HG03159 (cell line): Measurements from ENCODE around the gene ADGRD1.

Experiments used
- ATAC-seq: cut with Tn5 transposase; IDR thresholded peaks from one replicate; pipeline ENCODE4 v1.9.1; 2021; ENCODE audit warnings: mild to moderate bottlenecking, moderate library complexity; ENCODE audit not compliant: unreplicated experiment

The ADGRD1 gene

DNA sequence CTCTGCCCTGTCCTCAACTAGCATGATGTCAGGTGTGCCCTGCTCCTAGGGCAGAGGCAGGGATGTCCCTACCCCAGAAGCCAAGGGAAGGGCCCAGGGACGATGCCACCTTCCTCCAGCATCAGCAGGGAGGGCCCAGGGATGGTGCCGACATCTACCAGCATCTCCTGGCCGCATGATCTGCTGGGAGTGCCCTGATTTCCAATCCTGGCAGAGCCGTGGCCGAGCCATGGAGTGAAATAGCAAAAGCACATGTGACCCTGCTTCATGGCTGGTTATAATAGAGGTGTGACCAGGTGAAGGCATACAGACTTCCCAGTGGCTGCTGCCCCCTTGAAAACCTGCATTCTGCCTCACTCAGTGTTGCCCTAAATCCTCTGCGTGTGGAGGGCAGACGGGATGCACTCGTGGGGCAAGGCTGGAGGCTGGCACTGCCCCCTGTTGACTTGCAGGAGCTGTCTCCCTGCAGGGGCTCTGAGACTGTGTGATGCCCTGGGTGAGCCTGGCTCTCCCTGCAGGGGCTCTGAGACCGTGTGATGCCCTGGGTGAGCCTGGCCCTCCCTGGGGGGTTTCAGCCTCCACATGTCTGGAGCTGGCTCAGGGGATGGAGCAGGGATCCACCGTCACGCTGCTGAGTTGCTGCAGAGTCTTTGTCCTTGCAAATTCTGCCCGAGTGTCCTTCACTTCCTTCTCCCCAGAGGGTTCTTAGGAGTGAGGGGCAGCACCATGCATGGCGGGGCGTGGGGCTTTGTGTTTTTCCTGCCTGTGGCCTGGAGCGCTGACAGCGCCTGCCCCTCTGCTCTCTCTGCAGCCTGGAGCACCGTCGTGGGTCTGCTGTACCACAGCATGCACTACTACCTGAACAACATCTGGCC, 51.7 kb downstream of the ADGRD1 start:
- ATAC-seq = no peak

DNA sequence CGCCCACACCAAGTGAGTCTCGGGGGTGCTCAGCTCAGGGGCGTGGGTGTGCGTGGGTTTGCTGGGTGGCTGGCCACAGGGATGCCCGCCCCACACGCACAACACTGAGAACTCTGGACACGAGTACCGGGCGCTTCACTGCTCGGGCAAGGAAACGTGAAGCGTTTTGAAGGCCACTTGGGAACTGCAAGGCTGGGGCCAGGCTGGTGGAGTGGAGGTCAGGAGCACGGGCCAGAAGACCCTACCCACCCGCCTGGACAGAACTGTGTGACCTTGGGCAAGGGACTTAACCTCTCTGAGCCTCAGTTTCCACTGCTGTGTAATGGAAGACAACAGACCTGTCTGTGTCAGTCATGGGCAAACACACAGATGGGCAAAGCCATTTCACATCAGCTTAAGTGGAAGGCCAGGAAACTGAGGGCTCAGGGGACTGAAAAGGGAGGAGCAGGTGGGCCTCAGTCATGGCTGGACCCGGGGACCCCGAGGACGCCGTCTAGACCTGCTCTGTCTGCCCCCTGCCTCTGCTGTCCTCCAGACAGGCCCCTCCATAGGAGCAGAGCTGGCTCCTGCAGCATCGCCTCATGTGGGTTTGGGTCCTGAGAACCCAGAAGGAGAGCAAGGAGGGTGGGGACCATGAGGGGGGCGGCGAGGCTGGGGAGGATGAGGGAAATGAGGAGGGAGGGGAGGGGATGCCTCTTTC, 52.5 kb downstream of the ADGRD1 start:
- no peak for ATAC-seq

DNA sequence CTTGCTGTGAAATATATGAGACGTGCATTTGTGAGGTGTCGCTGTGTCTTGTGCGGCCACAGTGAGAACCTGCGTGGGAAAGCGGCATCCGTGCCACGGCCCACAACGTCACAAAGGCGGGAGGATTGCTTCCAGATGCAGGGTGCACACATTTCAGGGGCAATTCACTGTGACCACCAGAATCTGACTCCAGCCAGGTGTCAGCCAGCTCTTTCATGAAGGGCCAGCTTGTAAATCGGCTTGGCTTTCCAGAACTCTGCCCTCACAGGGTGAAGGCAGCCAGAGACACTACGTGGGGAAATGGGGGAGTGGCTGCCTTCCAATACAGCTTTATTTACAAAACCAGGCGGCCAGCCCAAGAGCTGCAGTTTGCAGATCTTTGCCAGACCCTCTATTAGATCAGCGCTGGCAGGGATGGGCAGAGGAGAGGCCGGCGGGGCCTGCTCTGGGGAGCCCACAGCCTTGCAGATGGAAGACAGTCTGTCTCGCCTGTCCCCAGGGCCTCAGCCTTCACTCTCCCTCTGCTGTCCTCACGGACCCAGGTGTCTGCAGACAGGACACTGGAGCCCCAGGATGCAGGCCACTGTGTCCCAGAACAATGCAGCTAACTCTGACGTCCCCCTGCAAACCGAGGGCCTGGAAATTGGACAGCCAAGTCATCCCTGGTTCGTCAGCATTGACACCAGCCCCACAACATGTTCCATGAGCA, 53.5 kb downstream of the ADGRD1 start:
- no peak for ATAC-seq

DNA sequence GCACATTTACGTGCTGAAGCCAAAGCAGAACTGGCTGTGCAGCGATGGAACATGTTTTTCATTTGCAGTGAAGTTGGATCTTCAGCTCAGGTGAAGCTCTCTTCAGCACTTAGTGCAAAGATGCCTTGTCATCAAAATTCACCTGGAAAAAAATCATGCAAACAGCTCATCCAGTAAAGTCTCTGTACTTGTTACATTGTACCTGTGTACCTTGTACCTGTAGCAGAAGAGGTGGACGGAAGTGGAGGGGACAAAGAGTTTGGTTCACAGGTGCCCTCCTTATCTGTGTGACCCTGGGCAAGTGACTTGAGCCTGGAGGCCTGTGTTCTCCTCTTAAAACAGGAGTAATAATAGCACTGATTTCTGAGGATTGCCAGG, 54.0 kb downstream of the ADGRD1 start:
- no peak for ATAC-seq

DNA sequence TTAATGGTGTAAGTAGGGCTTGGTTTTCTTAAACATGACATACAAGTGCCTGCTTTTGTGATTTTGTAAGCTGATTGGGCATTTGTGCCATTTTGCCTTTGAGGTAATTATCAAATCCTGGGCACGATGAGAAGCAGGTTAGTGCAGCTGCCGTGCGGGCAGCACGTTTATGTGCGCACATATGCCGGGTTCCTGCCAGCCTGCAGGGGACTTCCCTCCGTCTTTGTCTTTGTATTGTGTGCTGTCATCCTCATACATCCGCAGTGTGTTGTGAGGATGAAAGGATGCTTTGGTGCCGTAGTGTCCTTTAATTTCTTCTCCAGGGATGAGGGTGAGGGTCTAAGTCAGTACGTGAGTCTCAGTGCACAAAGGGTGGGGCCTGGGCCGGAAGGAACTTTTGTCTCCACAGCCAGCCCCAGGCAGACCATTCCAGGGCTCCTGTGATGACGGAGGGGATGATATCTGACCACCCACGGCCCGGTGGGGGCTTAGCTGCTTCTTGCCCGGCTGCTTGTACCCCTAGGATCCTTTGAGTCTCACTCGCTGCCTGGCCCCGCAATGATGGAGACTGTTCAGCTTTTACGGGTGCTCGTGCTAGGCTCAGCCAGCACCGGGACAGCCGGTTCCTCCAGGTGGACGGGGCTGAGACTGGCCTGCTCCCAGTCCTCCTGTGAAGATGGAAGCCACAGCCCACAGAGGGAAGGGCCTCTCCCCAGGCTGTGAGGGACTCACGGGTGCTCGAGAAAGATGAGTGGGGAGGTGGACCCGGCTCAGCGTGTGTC, 54.6 kb downstream of the ADGRD1 start:
- ATAC-seq = no peak

DNA sequence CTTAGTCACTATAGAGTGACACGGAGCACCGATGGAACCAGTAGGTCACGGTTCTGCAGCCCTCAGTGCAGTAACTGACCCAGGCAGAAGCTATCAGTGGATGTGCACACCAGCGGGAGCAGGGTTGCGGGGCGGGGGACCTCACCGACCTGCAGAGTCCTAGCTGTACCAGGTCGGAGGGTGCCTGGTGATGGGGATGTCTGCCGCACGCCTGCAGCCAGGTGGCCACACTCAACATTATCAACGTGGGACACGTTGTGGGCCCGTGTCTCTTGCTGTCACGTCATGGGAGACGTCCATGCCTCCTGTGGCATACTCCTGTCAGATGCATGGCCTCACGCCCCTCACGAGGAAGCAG, 55.2 kb downstream of the ADGRD1 start:
- ATAC-seq = no peak

DNA sequence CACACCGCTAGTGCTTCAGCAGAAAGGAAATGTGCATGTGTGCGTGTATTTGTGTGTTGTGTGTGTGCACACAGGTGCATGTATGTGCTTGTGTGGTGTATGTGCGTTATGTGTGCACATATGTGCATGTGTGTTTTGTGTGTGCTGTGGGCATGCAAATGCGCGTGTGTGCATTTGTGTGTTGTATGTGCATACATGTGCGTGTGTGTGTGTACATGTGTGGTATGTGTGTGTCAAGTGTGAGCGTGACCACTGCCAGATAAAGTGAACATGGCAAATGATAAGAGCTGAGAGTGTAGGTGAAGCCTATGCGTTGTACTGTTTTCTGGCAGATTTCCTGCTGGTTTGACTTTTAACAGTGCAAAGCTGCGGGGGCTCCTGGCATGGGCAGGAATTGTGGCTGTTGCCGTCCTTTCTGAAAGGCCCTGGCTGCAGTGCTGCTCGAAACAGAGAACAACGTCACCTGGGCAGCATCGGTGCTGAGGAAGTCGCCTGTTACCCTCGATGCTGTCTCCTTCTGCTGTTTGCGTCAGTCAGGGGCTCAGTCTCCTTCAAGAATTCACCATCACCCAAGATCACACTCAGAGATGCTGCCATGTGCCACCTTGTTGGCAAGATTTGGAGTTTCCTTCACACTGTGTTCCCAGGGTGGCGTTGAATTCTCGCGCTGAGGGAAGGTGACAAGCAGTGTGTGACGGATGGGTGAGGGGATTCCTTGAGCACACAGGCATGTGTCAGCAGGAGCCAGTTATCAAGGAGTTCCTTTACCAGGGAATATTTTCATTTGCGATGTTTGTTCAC, 56.1 kb downstream of the ADGRD1 start:
- ATAC-seq = no peak

DNA sequence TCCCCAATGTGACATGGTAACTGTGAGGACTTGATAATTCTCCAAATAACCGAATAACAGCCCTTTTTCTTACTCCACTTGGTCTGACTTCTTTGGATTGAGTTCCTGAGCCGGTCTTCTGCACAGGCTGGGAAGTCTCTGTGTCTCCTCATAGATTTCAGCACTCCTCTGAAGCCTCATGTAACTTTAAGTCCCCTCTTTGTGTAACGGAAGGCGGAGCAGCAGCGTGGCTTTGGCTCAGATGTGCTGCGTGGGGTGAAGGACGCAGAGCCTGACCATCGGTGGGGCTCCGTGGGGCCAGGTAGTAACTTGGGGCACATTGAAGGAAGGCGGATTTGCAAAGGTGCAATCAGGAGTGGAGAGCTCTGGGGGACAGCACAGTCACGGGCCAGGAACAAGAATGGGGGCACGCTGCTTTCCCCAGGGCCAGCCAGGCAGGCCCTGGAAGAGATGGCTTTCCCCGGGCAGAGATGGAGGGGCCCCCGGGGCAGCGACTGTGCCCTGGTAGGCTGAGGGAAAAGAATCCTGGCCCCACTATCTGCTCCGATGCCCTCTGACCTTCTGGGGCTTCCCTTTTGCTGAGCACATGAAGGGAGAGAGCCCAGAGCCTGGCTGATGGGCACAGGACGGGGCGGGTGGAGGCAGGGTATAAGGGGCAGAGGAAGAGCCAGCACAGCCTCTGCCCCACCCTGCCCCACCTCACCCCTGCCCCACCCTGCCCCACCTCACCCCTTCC, 56.9 kb downstream of the ADGRD1 start:
- no peak for ATAC-seq

DNA sequence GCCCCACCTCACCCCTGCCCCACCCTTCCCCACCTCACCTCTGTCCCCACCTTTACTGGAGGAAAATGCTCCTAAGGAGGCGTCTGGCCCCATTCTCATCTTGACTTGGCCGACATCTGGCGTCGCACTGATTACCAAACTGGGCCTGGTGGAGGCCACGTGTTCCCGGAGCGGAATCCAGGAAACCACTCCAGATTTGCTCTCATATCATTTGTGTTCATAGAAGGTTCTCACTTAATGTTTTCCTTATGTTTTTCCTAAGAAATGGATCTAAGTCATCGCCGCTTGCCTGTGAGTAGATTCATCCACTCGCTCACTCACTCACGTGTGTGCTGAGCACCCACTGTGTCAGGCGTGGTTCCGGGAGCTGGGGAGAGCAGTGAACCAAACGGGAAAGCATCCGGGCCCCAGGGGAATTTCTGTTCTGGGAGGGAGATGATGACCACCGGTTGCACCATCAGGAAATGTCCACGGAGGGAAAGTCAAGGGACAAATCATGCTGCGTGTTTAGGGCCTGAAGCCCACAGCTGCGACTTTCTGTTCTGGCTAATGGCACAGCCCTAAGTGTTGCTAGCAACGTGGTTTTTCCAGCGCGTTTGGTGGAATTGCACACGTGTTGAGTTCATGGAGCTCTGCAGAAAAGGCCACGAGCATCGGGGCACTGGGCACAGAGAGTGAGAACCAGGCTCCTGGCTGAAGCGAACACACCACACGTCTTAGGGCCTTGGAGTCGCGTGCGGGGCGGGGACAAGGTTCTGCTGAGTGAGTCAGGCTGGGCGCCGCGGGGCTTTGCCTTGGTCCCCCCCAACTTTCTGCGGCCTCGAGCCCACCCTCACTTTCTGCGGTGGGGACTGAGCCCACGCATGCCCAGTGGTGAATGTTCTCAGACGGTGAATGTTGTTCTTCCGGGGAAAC, 57.7 kb downstream of the ADGRD1 start:
- no peak for ATAC-seq

DNA sequence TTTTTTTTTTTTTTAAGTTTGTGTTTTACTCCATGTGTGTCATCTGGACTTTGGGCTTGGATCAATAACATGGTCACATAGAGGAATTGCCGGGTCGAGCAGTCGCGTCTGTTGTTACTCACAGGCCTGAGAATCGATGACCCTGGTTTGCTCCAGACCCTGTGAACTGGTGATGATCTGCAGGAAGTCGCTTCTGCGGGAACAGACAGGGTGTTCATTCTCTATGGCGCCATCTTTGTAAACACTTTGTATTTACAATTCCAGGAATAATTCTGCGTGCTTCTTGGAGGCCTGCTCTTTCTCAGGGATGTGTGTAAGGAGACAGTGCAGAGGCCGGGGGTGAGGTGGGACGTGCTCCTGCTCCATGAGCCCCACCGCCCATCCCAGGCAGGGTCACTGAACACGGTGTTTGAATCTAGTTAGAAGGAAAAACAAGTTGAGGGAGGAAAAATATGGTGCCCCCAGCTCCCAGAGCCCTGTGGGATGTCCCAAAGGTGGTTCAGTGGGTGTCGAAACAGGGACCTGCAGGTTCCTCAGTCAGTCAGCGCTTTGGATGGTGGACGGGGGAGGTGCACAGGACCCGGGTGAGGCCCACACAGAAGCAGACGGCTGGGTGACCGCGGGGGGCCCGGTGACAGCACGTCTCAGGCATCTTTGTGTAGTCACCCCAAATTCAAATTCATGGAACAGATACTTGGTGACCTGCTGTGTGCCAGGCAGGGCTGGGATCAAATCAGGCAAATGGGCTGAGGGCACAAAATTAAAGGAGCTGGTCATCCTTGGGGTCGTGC, 58.8 kb downstream of the ADGRD1 start:
- ATAC-seq = no peak

DNA sequence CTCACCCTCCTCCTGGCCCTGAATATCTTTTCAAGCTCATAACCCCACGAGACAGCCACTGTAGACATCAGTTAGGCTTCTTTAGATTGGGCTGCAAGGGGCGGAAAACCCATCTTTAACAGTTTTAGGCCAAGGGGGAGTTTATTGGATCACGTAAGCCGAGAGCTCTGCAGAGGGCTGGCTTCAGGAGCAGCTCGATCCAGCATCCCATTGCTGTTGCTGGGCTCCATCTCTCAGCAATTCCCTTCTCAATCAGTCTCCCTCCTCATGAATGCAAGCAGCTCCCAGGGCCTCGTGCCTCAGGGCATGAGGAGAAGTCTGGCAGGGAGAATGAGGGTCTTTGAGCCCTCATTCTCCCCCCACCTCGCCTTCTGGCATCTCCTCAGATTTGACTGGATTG, 59.4 kb downstream of the ADGRD1 start:
- ATAC-seq = no peak

DNA sequence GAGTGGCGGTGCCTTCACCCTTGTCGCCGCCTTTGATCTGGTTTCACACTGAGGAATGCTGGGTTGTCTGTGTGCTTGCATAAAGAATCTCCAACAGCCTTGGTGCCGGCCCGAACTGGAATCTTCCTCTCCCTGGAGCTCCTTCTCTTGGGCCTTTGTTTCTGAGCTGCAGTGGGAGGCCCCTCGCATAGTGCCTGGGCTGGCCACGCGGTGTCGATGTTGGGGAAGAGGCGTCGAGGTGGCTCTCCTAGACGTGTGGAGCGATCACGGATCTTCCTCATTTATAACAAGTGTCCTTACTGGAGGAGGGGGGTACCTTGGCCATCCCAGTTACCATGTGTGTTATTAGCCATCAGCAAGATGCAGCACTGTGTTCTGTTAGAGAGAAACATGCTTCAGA, 60.6 kb downstream of the ADGRD1 start:
- no peak for ATAC-seq

DNA sequence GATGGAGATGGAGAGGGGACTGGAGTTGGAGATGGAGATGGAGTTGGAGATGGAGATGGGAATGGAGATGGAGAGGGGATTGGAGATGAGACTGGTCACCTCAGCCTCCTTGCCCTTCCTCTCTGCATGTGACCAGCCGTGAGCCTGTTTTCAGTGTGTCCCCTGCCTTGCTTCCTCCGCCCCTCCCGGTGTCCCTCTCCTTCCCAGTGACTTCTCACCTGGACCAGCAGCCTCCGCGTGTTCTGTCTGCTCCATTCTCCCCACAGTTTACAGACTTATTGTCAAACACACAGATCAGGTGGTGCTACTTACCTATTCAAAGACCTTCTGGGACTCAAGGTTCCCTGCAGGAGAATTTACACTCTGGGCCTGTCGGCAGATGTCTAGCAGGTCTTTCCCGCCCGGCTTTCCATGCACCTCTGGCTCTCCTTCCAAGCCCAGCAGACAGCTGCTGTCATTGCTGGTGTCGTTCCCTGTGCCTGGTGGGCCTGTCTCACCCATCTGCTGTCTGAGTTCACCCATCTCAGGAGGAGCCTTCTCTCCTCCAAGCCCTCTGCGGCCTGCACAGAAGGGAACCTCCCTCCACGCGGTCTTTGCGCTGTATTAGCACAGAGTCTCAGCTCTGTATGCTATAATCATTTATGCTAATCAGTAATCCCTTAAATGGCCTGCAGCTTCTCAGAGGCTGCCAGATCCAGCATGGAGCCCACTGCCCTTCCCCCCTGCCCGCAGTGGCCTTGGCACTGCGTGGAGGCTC, 62.1 kb downstream of the ADGRD1 start:
- no peak for ATAC-seq

DNA sequence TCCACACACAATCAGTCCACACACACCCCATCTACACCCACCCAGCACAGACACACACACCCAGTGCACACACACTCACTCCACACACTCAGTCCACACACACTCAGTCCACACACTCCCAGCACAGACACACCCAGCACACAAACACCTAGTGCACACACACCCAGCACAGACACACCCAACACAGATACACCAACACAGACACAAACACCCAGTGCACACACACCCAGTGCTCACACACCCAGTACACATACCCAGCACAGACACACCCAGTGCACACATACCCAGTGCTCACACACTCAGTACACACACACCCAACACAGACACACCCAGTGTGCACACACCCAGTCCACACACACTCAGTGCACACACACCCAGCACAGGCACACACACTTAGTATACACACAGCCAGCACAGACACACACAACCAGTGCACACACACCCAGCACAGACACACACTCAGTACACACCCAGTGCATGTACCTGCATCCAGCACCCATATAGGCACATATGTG, 63.8 kb downstream of the ADGRD1 start:
- ATAC-seq = no peak

DNA sequence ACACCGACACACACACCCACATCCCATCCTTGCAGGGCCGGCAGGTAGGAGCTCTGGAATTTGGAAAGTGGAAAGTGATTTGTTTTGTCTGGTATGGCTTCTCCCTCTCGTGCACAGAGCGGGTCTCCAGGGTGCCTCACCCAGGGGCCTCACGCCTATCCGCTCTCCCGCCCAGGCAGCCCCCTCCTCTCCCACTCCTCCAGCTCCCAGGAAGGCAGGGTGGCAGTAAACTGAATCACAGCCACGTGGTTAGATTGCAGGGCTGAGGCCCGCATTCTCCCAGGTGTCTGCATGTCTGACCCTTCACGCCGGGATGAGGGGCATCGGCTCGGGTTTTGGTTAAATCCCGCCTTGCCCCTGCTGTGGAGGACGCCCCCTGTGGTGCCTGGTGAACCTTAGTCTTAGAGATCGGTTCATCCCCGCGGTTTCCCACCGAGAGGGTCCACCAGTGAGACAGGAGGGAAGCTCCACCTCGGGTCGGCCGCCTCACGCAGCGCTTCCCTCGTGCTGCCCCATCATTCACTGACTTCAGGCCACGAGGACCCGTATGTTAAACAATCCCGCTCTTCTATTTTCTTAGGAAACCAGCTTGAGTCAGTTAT, 64.4 kb downstream of the ADGRD1 start:
- ATAC-seq = no peak

DNA sequence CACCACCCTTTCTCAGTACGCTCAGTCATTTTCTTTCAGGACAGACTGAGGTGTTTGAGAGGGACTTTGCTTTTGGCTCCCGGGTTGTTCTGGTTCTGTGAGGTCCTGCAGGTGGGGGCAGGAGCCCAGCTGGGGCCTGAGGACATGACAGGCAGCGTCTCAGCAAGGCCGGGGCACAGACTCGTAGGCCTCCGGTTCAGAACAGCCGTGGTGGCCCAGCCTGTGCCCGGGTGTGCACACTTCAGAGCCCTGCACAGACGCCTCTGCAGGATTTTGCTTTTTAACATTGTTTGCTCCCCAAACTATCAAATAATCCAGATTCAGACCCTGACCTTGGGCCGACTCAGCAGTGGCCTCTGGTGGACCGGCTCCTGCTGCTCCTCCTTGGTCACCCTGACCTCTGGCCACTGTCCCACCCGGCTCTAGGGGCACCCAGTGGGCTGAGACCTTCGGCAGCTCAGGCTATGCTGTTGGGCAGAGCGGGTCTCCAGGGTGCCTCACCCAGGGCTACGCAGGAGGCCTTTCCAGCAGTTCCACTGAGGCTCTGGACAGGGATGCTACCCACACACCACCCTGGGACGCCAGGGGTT, 65.2 kb downstream of the ADGRD1 start:
- no peak for ATAC-seq
